ENCODE data around the gene MMP19.
"Not testable (repeated sequence)": the region's sequence is repeated elsewhere in the genome, so short reads cannot be mapped to it uniquely, and the experiment has no call there.

Gene MMP19

DNA sequence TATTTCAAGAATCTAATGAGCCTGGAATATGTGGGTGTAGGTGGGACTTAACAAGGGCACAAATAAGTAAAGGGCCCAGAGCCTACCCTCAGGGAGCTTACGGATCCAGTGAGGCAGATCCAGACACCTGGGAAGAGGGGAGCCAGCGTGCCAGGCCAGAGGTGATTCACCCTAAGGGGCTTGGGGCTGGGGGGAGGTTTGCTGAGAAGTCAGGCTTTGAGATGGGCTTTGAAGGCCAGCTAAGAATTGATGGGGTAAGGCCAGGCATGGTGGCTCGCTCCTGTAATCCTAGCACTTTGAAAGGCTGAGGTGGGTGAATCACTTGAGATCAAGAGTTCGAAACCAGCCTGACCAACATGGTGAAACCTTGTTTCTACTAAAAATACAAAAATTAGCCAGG lies 695 bp upstream of the MMP19 start:
- DNase-seq (ENCODE audit: low read depth in 2 of 2): no peak

DNA sequence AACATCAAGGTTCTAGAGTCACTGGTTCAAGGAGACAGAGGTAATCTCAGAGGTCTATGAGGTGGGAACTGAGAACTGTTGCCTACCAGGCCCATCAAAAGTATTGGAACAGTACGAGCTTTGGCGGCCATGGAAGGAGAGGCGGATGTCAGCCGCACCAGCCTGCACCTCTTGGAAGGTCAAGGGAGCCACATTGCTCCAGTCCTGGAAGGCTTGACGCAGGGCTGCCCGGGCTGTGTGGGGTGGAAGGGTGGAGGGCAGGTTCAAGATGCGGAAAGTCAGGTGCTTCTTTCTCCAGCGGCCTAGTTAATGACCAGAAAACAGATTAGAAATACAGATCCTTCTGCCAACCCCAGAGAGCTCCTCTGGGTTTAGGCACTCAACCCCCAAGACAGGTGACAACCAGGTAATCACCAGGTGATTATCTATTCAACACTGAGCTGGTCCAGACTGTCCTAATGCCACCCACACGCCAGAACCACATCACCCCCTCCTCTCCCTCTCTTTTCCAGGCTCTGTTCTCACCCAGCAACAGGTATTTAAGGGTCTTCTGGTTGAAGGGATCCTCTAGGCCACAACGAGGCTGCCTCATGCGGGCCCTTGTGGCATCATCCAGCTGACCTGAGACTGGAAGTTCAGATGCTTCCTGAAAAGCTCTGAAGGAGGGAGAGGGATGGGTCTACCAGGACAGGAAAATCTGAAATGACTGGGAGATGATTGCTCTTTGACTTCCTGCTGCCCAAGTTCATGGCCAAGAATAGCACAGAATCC lies 2.0 kb downstream of the MMP19 start:
- no peak for DNase-seq (ENCODE audit: low read depth in 2 of 2)

DNA sequence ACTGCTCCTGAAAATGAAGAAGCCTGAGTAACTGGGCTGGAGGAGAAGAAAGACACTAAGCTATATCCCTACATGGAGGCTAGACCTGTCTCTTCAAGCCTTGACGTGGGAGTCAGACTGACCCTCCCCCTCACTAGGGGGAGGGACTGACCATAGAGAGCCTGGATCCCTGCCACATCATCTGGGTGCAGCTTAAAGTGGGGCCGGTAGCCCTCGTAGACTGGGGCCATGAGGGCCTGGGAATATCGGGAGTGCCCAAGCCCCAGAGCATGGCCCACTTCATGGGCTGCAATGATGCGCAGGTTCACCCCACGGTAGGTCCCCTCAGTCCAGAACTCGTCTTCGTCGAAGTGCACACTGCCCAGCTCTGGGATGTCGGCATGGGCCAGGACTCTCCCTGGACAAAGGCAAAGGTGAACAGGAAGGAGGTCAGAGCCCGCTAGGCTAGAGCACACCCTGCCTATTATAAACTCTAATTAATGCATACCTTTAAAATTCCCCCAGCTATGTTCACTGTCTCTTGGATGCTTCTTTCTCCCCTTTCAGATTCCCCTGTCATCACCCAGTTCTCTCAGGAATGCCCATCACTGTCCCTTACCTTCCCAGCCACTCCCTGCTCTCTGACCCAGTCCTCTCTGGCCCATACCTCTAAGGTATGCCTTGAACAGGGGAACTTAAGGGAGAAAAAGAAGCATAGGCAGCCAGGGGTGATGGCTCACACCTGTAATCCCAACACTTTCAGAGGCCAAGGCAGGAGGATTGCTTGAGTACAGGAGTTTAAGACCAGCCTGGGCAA lies 3.2 kb downstream of the MMP19 start:
- no peak for DNase-seq (ENCODE audit: low read depth in 2 of 2)

DNA sequence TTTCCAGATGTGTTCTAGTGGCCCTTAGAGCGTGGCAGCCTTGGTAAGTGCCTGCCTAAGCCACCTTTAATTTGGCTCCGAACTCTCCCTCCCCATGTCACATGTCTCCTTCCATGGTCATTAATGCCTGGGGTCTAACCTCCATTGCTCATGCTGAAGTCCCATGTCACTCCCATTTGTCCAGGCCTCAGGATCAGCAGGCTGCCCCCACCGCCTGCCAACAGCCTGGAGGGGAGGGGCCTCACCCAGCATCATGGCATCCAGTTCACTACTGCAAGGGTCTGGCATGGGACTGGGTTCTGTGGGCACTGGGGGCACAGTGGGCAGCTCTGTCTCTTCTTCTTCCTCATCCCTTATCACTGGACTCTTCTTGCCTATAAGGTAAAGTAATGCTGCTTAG lies 4.4 kb downstream of the MMP19 start:
- DNase-seq (ENCODE audit: low read depth in 2 of 2): no peak

DNA sequence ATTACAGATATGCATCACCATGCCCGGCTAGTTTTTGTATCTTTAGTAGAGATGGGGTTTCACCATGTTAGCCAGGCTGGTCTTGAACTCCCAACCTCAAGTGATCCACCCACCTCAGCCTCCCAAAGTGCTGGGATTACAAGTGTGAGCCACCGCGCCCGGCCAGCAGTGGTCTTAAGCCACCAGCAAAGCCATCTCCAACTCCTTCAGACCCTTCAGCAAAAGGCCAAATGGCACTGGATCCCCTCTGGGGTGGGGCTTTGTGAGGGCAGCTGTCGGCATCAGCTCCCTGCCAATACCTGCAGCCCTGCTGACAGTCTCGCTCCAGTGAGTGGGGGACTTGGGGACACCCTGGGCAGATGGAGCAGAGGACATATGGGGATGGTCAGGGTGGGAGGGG lies 8.3 kb downstream of the MMP19 start:
- DNase-seq (ENCODE audit: low read depth in 2 of 2): not testable (repeated sequence)

DNA sequence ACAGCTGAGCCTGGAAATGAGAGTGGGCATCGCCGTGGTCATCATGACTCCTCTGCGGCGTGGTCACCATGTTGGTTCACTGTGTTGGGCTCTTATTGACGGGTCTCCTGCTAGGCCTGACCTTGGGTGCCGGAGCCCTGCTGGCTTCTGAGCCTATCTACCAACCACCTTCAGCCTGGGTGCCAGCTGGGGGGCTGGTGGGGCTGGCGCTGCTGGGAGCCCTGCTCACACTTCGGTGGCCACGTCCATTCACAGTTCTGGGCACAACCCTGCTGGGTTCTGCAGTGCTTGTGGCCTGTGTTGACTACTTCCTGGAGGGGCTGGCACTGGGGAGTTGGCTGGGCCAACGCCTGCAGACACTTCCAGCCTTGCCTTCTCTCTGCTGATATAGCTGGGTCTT lies 9.7 kb downstream of the MMP19 start:
- no peak for DNase-seq (ENCODE audit: low read depth in 2 of 2)

DNA sequence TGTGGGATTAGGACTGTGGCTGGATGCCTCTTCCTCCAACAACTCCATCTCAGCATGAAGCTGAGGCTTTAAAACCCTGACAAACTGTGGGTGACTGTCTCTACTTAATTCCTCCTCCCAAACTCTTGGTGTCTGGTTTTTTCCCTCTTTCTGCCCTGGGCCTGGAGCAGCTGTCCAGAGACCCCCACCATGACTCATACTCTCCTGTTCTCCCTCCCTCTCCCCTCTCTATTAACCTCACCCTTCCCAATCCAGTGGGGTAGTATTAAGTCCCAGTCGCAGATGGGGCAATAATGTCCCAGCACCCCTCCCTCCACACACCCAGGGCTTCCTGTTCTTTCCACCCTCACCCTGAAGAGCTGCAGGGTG lies 11.3 kb downstream of the MMP19 start:
- DNase-seq (ENCODE audit: low read depth in 2 of 2): no peak

DNA sequence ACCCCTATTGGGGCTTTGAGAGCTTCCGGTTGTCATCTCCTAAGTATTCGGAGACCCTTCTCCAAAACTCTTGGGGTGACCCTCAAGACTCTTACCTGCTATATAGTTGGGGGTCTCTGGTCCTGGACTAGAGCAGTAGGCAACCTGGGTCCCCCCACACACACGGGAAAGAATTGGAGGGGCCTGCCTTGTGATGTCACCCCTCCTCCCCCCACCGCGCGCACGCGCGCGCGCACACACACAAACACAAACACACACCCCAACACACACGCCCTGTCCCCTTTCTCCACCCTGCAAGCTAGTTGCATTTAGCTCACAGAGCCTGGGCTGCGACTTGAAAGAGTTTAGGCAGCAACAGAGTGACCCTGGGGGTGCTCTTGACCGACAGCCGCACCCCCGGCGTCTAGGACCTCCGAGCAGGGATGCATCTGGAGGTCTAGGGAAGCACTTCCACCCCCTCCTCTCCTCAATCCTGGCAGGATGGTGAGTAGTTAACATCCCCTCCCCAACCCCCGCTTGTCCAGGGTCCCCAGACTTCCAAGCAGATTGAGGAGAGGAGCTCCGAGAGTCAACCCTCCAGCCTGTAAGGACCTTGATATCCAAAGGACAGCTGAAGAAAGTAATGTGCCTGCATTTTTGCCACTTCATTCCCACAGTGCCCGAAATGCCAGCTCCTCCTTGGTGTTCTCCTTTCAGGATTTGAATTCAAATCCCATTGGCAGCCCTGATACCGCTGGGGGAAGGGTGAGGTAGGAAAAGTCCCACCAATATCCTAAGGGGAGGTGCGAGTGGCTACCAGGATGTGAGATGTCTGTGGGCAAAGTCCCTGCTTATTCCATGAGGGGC lies 11.9 kb downstream of the MMP19 start:
- peak in 1 of 2 donors; percentile 45 for DNase-seq (ENCODE audit: low read depth in 2 of 2)

DNA sequence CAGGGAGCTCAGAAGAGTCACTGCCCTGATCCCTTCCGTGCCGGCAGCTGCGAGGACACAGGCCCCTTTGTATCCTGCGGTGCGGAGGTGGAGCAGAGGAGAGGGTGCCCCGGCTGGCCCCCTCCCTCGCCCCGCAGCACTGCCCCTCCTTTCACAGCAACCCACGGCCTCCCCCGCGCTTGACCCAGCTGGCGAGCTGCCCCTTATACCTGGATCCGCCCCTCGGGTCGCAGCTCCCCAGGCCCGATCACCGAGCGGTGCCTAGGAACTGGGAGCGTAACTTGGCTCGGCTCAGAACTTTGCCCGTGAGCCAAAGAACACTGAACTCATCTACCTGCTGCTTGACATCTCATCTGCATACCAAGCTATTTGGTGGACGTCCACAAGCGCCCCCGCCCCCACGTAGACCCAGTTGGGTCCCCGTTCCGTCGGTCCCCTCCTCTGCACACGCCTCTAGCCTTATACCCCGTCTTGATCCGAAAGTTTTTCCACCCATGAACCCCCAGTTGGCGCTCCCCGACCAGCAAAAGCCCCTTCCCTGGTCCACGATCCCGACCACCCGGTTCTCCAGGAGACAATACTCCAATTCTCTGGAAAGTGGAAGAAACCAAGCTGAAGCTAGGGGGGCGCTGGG lies 12.7 kb downstream of the MMP19 start:
- peak in 1 of 2 donors; percentile 14 for DNase-seq (ENCODE audit: low read depth in 2 of 2)

DNA sequence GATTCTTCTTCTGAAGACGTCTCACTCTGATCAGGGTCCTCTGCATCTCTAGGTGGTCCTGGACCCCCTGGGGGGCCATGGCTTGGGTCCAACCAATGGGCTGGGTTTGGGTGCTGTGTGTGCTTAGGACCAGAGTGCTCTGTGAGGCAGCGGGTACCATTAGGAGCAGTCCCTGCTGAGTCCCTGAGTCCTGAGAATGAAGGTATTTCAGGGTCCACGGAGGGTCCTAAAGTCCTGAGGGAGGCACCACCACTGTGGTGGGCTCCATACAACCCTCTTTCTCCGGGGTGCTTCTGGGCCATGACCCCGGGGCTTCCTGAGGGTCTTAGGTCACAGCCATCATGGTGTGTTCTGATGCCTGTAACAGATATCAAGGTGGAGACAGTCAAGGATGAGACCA lies 14.4 kb downstream of the MMP19 start:
- no peak for DNase-seq (ENCODE audit: low read depth in 2 of 2)

DNA sequence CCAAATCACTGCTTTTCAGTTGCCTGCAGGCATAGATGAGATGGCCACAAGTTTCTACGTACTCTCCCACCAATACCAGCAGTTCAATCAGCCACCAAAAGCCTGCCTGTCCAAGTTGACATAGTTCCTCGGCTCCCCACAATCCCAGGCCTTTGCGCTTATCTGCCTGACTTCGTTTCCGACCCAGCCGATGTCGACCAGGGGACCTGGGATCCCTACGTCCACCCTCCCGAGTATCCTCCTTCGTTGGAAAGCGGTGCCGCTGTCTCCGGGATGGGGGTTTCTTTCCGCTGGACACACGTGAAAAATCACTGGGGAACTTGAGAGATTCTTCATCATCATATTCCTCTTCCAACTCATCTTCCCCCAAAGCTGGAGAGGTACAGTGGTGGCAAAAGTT lies 14.9 kb downstream of the MMP19 start:
- DNase-seq (ENCODE audit: low read depth in 2 of 2): no peak

DNA sequence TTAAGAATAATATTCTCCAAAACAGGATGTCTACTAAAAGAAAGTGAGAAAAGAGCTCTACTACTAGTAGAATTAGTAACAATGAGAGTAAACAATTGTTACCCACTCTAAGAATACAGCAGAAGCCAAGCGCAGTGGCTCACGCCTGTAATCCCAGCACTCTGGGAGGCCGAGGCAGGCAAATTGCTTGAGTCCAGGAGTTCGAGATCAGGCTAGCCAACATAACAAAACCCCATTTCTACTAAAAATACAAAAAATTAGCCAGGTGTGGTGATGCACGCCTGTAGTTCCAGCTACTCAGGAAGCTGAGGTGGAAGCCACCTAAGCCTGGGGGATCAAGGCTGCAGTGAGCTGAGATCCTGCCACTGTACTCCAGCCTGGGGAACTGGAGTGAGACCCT lies 18.0 kb downstream of the MMP19 start:
- DNase-seq (ENCODE audit: low read depth in 2 of 2): no peak

DNA sequence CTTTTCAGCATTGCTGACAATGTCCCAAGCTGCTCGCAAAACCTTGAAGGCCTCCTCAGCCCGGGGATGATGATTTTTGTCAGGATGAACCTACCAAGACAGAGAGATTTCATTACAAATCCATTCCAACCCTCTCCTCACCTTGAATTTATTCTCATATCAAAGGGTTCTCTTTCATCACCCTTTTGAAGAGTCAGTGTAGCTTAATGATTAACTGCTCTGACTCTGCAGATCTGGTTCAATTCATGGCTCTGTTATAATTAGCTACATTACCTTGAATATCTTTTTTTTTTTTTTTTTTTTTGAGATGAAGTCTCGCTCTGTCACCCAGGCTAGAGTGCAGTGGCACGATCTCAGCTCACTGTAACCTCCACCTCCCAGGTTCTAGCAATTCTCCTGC lies 19.3 kb downstream of the MMP19 start:
- no peak for DNase-seq (ENCODE audit: low read depth in 2 of 2)

DNA sequence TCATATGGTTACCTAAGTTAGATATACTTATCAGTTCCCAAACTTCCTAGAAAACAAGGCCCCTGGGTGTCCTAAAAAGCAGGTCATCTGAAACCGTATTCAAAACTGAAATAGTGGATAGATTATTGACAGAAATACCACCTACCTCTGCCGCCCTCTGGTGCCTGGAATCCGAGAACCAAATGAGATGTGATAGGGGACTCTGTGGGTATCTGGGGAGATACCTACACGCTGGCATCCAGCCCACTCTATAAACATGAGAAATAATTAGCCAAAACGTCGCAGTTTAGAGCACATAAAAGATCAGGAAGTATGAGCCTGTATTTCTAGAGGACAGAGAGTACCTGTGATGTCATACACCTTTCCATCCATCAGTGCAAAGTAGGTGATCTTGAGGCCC lies 20.5 kb downstream of the MMP19 start:
- no peak for DNase-seq (ENCODE audit: low read depth in 2 of 2)

DNA sequence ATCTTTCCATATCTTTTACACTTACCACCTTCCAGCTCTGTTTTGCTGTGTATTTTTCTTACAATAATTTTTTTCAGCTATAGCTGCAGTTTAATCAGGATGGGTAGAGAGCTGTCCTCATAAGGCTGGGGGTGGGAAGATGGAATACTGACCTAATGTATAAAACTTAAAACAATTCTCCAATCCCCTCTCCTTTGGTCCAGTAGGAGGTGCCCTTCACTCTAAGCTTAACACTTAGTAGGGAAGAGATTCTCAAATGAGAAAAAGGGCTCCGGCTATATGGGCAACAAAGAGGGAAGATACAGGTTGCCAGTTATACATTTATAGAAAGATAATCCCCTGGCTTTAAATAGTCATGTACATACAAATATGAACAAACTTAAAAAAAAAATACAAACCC lies 22.1 kb downstream of the MMP19 start:
- no peak for DNase-seq (ENCODE audit: low read depth in 2 of 2)

DNA sequence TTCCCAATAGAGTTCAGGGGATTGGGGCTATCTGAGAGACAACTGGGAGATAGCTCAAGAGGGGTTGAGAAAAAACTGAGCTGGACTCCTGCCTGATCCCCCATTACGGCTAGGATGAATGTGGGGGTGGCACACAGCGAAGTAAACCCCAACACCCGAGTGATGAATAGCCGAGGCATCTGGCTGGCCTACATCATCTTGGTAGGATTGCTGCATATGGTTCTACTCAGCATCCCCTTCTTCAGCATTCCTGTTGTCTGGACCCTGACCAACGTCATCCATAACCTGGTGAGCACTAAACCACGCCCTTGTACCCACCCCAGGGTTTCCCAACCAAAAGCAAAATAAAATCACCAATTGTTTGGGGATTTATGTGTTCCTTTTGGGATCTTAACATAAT lies 23.9 kb downstream of the MMP19 start:
- no peak for DNase-seq (ENCODE audit: low read depth in 2 of 2)

DNA sequence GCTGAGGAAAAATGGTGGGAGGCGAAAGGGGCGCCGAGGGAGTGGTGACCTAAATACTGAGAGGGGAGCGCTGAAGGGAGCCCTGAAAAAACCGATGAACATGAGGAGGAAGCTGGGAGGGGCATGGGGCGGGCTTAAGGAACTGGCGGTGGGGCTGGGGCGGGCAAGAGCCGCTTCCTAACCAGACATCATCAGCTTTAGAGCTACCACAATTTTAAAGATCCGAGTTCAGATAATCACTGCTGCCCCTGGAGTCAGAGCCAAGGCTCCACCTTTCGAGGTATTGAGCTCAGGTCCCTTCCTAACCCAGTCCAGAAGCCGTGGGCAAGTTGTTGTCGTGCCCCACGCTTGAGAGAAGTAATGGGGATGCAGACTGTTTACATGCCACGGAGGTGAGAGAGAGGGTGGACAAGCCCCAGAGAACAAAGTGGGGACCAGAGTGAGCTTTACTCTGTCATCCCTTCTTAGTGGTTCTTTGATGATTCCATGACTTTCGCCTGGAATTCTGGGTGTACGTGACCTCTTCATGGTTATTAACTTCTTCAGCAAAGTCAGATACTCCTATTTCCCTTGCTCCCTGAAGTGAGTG lies 24.5 kb downstream of the MMP19 start:
- DNase-seq (ENCODE audit: low read depth in 2 of 2): no peak

DNA sequence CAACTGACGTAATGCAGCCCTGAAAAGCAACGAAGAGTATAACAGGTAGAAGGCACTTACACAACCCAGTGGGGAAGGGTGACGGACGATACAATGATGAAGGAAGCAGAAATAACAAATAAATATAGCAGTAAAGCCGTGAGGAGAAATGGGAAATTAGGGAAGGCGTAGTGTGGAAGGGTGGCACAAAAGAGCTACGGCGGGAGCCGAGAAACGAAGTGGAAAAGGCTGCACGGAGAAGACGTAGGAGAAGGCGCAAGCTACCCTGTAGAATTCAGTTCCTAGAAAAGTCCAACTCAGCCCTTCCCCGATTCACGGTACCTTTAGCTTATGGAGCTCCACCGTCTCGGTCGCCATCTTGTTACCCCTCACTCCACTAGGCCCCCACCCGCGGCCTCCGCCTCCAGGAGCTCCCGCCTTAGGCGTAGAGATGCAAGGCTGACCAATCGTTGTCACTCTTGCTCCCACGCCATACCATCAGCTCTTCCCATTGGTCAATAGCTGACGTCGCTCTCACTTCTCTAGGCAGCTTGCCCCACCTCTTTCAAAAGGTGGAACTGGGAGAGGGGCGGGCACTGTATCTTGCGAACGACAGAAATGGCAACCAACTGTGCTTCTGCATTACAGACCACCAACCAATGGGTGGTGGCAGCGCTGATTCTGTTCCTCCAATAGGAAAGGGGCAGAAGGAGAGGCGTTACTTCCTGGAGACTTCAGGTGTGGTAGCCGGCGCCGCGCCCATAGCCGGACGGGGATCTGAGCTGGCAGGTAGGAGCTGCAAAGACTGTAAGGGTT lies 25.2 kb downstream of the MMP19 start, which contains the start of the genes ORMDL2 and SARNP:
Gene ORMDL2 (plus strand): TSS at position 697 of the 795 bp plus-strand sequence. CDS start 959 bp downstream, outside the sequence.
Gene SARNP (minus strand): TSS at position 380 of the 795 bp plus-strand sequence. CDS start 23 bp downstream, at position 357.
- peak; percentile 93 to 94 for DNase-seq (ENCODE audit: low read depth in 2 of 2)

DNA sequence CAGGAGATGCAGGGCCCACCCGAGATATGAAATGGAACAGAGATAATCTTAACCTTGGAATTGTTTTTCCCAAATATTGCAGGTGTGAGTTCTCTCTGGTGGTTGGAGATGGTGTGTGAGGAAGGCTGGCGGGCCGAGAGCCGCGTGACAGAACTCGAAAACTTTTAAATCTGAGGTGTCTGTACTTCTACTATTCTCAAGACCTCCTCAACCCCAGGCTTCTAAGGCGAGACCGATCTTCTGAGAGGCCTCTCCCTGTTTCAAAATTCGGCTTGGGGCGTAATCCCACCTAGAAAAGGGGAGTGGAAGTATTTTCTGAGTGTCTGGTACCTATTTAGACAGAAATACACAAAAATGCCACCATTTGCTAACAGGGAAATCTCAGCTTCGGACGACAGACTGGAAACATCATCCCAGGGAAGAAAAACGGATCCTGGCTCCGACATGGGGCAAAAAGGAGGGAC lies 25.8 kb downstream of the MMP19 start:
- DNase-seq (ENCODE audit: low read depth in 2 of 2): no peak

DNA sequence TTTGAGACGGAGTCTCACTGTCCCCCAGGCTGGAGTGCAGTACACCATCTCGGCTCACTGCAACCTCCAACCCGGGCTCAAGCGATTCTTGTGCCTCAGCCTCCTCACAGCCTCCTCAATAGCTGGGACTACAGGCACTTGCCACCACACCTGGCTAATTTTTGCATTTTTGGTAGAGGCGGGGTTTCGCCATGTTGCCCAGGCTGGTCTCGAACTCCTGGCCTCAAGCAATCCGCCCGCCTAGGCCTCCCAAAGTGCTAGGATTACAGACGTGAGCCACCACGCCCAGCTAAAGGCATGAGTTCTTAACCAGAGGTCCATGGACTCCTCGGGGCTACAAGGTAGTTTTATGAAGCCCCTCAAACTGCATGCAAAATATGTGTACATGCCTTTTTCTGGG lies 27.3 kb downstream of the MMP19 start:
- no peak for DNase-seq (ENCODE audit: low read depth in 2 of 2)
